Stimulated activated CD8-positive, alpha-beta memory T cell treated with anti-CD3 and anti-CD28 coated beads, Interleukin-12 subunit alpha, Interleukin-12 subunit beta, amount 100 ng/mL, for 4 hours (primary cell): Measurements from ENCODE around the gene DNAJC18.
"Not testable (repeated sequence)": the region's sequence is repeated elsewhere in the genome, so short reads cannot be mapped to it uniquely, and the experiment has no call there.

Experiments used
- DNase-seq: peaks from one replicate; pipeline ENCODE4 v3.0.0-alpha.2; 2020; ENCODE audit warnings: low read depth

The DNAJC18 gene

DNA sequence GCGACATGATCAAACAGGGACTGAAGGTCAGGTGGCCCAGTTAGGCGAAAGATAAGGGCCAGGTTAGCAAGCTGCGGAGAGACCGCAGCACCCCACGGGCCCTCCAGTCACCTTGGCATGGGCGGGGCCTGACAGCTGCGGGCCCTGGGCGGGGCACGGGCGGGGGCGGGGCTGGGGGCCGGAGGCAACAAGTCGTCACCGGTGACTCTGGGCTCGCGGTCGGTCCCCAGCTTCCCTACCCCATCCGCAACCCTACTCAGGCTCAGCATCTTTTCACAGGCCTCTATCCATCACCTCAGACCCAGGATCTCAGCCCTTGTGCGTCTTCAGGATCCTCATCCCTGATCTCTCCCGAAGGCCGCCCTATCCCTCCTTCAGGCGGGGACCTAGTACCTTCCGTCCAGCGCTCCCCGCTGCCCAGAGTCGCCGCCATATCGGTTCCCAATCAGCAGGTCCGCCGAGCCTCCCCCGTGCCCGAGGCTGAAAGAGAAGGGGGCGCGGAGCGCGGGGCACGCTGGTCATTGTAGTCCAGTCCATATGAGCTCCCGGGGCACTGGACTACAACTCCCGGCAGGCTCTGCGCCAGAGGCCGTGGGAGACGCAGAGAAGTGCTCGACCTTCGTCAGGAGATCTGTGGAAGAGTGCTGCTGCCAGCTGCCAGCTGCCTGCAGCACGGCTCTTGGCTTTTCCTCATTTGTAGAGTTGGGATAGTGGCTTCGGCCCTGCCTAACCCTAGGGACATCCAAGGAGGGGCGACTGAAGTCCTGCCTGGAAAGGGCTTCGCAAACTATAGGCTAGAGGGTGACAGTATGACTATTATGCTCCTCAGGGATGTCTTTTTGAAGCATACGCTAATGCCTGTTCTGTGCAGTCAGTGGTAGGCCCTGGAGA lies at the start of gene DNAJC18:
TSS of gene DNAJC18 (minus strand) at position 513 of the 891 bp plus-strand sequence. CDS start at position 433, 80 bp downstream.
- DNase-seq = peak; percentile 77

DNA sequence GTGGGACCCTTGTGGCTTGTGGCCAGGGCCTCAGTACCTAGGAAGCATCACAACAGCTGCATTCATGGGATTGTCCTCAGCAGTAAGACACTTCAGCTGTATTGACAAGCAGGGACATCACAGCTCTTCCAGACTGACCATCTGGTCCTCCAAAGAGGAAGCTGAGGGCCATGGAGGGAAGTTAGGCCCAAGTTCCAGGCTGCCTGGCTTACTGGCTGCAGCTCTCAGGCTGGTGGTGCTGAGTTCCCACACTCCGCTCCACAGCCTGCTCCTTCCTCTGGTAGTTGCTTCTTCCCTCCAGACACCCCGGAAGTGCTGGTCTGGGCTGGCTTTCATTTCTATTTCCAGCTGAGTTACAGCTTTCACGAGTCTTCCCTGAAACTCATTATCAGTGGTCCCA lies 48.9 kb upstream of the DNAJC18 start:
- DNase-seq = no peak

GRCh38 chr5:139486201-139486600 lies 46.9 kb upstream of the DNAJC18 start:
- DNase-seq = no peak

DNA sequence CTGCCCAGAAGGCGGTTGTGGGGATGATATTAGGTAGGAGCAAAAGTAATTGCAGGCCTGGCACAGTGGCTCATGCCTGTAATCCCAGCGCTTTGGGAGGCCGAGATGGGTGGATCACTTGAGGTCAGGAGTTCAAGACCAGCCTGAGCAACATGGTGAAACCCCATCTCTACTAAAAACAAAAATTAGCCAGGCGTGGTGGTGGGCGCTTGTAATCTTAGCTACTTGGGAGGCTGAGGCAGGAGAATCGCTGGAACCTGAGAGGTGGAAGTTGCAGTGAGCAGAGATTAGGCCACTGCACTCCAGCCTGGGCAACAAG lies 43.5 kb upstream of the DNAJC18 start:
- DNase-seq = not testable (repeated sequence)

DNA sequence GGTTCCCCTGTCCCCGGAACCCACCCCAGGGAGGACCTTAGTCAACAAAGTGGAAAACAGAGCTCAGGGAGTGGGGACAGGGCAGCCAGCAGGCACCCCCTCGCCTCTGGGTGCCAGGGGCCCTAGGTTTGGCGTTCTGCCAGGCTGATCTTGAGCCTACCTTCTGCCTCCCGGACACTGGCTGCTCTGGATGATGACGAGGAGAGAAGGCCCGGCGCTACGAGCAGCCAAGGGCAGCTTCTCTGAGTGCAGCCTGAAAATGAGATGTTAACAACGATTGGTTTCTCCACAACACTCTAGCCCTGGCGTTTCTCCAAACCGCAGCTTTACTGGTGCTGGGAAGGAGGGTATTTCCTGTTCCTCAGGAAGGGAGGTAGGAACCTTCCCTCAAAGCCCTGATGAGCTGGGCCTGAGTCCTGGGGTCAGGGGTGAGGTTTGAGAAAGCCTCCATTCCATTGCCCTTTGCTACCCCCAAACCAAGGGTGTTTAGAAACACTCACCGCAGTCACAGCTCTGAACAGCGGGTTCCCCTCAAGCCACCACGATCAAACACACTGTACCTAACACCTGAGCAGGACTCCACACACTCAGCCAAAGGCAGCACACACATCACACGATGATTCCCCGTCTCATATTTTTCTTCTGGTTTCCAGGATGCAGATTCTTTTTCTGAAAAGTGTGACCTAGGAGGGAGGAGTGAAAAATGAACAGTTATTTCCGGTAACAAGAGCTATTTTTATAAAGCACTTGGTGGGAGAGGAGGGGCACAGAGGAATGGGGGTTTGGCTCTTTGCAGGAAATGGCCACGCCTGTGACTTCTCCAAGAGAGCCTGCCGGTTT lies 42.9 kb upstream of the DNAJC18 start, which contains the start of gene STING1:
TSS of gene STING1 (minus strand) at position 709 of the 840 bp plus-strand sequence. CDS start 1,054 bp downstream, outside the sequence.
- DNase-seq = no peak

GRCh38 chr5:139481580-139482049 lies 42.3 kb upstream of the DNAJC18 start:
- DNase-seq = no peak

DNA sequence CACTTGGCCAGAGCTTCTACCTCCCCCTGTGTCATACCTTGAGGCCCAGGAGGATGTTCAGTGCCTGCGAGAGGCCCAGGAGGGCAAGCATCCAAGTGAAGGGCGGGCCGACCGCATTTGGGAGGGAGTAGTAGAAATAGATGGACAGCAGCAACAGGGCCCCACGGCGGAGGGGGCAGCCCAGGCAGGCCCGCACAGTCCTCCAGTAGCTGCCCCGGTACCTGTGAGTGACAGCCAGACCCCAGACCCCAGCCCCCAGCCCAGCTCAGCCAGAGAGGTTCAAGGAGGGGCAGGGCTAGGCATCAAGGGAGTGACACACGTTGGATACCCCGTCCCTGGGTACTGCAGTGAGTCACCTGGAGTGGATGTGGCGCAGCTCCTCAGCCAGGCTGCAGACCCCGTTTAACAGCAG lies 41.8 kb upstream of the DNAJC18 start:
- DNase-seq = no peak

DNA sequence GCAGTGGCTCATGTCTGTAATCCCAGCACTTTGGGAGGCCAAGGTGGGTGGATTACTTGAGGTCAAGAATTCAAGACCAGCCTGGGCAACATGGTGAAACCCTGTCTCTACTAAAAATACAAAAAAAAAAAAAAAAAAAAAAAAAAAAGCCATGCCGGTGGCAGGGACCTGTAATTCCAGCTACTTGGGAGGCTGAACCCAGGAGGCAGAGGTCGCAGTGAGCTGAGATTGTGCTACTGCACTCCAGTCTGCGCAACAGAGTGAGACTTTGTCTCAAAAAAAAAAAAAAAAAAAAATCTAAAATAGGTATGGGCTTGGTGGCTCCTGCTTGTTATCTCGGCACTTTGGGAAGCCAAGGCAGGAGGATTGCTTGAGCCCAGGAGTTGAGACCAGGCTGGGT lies 40.4 kb upstream of the DNAJC18 start:
- DNase-seq = not testable (repeated sequence)

DNA sequence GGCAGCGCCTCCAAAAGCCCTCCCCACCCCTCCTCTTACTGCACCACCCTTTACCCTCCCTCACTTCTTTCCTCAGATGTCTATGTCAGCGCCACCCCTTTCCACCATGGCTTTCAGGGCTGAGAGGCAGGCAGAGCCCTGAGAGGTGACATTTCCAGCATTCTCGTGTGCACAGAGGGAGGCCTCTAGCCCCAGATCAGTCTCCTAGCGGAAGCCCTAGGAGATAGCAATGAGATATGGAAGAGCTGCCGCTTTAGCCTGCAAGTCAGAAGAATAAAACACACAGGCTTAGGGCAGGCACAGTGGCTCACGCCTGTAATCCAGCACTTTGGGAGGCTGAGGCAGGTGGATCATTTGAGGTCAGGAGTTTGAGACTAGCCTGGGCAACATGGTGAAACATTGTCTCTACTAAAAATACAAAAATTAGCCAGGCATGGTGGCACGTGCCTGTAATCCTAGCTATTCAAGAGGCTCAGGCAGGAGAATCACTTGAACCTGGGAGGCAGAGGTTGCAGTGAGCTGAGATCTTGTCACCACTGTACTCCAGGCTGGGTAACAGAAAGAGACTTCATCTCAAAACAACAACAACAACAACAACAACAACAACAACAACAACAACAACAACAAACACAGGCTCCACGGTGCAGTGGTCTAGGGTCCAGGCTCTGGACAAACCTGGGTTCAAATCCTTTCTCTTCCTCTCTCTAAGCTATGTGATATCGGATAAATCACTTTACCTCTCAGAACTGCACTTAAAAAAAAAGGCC lies 39.5 kb upstream of the DNAJC18 start:
- DNase-seq = not testable (repeated sequence)

DNA sequence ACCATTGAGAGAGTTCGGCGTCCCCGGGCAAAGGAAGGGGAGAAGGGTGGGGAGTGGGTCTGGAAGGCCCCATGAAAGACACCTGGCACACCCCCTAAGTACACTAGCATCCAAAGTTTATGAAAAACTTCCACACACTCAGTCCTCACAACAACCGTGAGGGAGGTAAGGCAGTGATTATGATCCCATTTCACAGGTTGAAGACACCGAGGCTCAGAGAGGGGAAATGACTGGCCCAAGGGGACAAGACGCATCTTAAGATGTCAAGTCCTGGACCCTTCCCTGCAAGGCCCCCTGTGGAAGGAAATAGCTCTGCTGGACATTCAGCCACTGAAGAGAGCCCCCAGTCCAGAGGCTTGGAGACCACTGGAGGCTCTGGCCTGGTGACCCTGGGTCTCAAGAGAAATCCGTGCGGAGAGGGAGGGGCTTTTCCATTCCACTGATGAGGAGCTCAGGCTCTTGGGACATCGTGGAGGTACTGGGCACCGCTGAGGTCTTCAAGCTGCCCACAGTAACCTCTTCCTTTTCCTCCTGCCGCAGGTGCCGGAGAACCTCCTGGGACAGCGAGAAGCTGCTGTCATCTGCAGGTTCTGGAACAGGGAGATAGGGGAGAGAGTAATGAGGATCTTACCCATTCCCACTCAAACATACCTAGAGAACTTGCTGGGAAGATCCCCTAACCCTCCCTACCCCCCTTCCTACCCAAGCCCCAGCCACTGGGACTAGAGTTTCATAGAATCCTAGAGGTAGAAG lies 36.7 kb upstream of the DNAJC18 start:
- DNase-seq = no peak

GRCh38 chr5:139474890-139475791 lies 35.8 kb upstream of the DNAJC18 start:
- no peak for DNase-seq

DNA sequence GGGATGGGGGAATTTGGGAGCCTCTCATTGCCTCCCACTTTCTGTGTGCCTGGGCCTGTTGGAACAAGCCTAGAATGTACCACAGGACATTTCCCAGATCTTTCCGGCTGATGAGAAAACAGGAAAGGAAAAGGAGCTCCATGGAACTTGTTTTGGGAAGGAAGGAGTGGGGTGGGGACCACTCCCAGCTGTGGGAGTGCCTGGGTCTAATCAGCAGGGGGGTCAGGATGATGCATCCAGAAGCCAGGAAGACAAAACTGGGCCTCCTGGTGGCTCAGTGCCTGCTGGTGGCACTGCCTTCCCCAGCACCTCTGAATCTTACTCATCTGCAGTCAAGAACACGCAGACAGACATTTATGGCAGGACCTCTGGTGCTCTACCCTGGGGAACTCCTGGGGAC lies 34.2 kb upstream of the DNAJC18 start:
- DNase-seq = no peak

GRCh38 chr5:139473105-139473504 lies 33.8 kb upstream of the DNAJC18 start:
- DNase-seq = no peak

GRCh38 chr5:139472386-139473030 lies 33.2 kb upstream of the DNAJC18 start:
- DNase-seq = no peak

- DNase-seq = no peak
These were observed 31.5 kb upstream of the DNAJC18 start, which contains the start of gene SMIM33 for GRCh38 chr5:139470821-139471300. Gene SMIM33 (plus strand): TSS chr5:139471004. CDS start chr5:139471122, 118 bp downstream.

- no peak for DNase-seq
These were observed 29.2 kb upstream of the DNAJC18 start for GRCh38 chr5:139468421-139468931.

DNA sequence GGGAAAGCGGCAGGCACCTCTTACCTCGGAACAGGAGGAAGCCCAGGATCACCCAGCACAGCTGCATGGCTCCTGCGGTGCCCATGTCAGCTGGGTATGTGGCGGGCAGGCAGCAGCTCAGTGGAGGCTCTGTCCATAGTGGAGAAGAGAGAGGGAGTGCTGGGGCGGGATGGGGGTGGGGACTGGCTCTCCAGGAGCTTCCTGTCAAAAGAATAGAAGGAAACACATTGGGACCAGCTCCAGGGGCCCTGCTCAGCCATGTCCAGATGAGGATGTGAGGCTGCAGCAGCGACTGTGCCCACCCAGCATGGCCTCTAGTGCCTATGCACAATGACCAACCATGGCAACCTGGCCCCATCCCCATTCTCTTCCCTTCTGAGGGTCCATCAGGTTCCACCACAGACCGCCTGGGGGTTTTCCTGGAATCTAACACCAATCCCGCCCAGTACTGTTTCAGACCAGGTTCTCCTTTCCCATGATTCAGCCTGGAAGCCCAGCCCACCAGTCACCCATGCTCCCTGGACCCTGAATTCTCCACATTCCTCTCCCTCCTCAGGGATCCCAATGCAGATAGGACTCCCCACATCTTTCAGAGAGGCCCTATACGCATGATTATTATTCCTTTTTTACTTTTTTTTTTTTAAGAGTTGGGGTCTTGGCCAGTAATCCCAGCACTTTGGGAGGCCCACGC lies 23.4 kb upstream of the DNAJC18 start, which contains the start of gene ECSCR:
TSS of gene ECSCR (minus strand) at position 158 of the 691 bp plus-strand sequence. CDS start at position 85, 73 bp downstream.
- no peak for DNase-seq

DNA sequence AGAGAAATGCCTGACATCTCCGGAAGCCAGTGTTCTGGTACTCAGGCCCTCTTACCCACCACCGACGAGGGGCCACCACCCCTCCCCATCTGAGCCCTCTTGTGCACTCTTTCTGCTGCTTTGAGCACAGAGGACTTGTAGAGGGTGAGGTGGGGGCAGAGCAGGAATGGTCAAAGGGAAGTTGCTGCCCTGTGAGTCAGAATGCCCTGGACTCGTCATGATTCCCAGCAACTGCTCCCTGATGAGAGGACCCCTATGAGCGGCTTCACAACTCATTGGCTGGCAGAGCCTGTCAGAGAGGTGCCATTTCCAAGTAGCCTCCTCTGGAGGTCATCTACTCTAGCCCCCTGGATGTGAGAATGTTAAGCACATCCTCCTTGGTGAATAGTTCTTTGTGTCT lies 22.4 kb upstream of the DNAJC18 start:
- no peak for DNase-seq
